ENCODE results near the gene PSORS1C2.

- TF ChIP-seq GATA2 (IDR thresholded peaks at IDR 0.05; ENCODE audit: low read depth, low read length) = no peak
- no peak for TF ChIP-seq GATA3 (IDR thresholded peaks at IDR 0.05; ENCODE audit: low read depth, low read length)
These were observed 4.3 kb upstream of the PSORS1C2 start for GRCh38 chr6:31143148-31143547.

Data from SH-SY5Y (cell line).